ENCODE results near the gene RD3L. TPM values are rescaled to one million over a fixed set of nuclear protein-coding genes. Genes with fewer than 3 reads are reported as not detected.
"Not testable (repeated sequence)": the region's sequence is repeated elsewhere in the genome, so short reads cannot be mapped to it uniquely, and the experiment has no call there.

RD3L gene
- polyA plus RNA-seq, 3 donors: not detected

DNA sequence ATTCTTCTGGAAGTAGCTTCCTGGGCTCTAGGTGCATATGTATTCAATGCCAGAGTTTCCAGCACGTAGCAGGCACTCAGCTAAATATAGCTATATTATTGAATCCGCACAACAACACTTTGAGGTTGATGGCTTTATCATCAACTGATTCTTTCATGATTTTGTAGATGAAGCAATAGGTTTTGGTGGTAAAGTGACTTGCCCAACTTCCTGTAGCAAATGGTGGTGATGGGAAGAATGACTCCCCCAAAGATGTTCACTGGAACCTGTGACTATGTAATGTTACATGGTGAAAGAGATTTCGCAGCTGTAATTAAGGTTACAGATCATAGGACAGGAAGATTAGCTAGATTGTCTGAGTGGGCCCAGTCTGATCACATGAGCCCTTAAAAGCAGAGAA lies 10.9 kb downstream of the RD3L start:
- no peak overlapping the region for H3K27ac ChIP-seq (ENCODE audit: low read depth, low read length)
- 54 to 85% (median 58%) methylated on average over 3 of the region's 3 CpGs for WGBS, 3 donors

GRCh38 chr14:103930051-103930604 lies 12.2 kb downstream of the RD3L start:
- 65 to 82% (median 71%) methylated on average over 14 of the region's 14 CpGs for WGBS, 3 donors
- H3K27ac ChIP-seq (ENCODE audit: low read depth, low read length): no peak overlapping the region

DNA sequence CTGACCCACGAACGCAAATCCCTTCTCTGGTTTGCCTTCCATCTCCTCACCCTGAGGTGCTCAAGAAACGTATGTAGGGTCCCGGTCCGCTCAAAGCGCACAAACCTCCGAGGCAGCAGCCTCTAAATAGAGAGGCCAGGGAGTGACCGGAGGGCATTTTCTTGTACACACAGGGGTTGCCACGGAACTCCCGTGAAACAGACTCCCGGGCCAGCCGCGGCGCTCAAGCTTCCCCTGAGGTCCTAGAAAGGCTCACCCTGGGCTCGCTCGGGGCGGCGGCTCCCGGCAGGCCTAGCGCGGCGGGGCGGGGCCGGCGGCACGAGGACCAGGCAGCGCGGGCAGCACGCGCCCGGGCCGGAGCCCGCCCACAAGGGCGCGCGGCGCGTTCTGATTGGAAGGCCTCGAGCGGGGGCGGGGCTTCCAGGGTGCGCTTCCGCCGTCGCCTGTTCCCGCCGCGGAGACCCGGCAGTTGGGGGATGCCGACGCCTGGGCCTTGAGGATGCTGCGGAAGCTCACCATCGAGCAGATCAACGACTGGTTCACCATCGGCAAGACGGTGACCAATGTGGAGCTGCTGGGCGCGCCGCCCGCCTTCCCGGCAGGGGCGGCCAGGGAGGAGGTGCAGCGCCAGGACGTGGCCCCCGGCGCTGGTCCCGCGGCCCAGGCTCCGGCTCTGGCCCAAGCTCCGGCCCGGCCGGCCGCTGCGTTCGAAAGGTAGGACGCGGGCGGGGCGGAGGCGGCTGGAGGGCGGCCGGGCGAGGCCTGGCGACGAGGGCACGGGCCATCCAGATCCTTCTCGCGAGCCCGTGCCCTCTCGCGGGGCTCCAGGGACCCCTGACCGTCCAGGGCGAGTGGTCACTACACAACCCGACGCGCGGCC lies 14.1 kb downstream of the RD3L start, which contains the start of gene TDRD9:
TDRD9 (plus strand) TSS at position 446 of the 880 bp plus-strand sequence; CDS start at position 500, 54 bp downstream.
- WGBS, 3 donors: 59 to 73% (median 67%) methylated on average over 77 to 97 of the region's 97 CpGs

DNA sequence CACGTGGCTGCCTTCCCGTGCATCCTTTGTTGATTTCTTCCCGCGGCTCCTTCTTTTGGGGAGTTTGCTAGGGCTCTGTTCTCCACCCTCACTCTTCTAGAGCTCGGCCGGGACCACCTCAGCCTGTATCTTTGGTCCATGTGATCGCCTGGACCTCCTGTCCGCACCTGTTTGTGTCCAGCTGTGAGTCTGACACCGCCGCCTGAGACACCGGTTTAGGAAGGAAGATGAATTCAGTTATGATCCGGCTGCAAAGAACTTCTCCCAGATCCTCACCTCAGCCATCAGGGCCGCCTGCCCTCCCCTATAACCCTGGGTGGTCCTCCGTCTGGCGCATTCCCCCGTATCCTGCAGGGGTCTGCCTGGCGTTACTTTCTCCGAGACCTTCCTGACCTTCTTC lies 14.8 kb downstream of the RD3L start:
- H3K27ac ChIP-seq (ENCODE audit: low read depth, low read length): no peak overlapping the region
- 82 to 94% (median 92%) methylated on average over 18 of the region's 18 CpGs for WGBS, 3 donors

More for the DNA sequence above, 14.1 kb downstream of the RD3L start, which contains the start of gene TDRD9:
- no peak within 1 kb of the TSS for H3K27ac ChIP-seq (ENCODE audit: low read depth, low read length)

DNA sequence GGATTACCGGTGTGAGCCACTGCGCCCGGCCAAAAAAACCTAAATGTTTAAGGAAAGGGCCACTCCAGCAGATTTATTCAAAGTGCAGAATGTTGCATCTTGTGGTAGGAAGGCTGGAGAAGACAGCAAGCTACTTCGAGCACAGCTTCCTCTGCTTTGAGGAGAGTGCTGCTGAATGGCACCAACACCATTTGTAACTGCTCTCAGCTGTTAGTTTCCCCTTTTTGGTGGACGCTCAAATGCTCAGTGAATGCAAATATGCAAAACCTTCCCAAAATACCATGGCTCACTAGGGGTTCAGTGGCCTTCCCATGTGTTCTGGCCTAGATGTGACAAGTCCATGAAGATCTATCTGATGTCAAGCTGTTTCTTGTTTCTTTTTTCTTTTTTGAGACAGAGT lies 17.0 kb downstream of the RD3L start:
- WGBS, 3 donors: 64 to 84% (median 68%) methylated on average over 5 of the region's 5 CpGs

GRCh38 chr14:103923863-103924262 lies 18.5 kb downstream of the RD3L start:
- H3K27ac ChIP-seq (ENCODE audit: low read depth, low read length): no peak overlapping the region
- WGBS, 3 donors: 4 to 17% (median 5%) methylated on average over 6 of the region's 6 CpGs

More for the DNA sequence above, 17.0 kb downstream of the RD3L start:
- no peak overlapping the region for H3K27ac ChIP-seq (ENCODE audit: low read depth, low read length)

- WGBS, 3 donors: 63 to 70% (median 63%) methylated on average over 12 of the region's 12 CpGs
Measured at GRCh38 chr14:103921855-103922200, 20.5 kb downstream of the RD3L start.

DNA sequence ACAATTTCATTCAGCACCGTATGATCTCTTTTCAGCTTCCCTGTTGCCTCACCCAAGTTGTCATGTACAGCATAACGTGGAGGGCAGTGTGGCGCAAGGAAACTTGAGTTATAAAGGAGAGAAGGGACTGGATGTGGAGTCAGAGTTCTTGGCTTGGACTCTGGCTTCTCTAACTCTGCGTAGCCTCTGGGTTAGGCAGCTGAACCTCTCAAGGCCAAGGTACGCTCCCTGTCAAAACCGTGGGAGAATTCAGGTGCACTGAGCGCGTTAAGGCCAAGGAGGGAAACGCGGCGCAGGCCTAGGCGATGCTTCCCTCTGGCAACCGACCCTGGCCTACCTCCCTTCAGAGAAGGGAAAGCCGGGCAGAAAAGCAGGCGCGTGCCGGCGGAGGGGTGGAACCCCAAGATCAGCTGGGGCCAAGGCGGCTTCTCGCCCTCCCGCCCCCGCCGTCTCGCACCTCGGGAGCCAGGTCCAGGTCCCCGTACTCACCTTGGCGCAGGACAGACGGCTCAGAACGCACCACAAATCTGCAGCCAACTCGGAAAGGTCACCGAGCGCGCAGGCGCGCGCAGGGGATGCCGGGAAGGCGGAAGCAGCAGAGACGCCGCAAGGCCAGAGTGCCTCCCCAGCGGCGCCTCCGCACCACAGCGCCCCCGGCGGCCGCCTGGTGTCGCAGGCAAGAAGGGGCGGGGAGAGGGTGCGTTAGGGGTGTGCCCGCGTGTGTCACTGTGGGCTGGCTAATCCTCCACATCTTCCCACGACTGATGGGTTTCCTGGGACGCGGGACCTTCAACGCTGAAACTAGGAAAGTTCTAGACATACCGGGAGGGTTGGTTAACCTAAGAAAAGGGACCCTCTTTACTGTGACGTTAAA lies 21.1 kb downstream of the RD3L start:
- no peak overlapping the region for H3K27ac ChIP-seq (ENCODE audit: low read depth, low read length)
- 0 to 2% (median 1%) methylated on average over 55 to 58 of the region's 58 CpGs for WGBS, 3 donors

More at GRCh38 chr14:103921855-103922200, 20.5 kb downstream of the RD3L start:
- not testable (repeated sequence) for H3K27ac ChIP-seq (ENCODE audit: low read depth, low read length)

DNA sequence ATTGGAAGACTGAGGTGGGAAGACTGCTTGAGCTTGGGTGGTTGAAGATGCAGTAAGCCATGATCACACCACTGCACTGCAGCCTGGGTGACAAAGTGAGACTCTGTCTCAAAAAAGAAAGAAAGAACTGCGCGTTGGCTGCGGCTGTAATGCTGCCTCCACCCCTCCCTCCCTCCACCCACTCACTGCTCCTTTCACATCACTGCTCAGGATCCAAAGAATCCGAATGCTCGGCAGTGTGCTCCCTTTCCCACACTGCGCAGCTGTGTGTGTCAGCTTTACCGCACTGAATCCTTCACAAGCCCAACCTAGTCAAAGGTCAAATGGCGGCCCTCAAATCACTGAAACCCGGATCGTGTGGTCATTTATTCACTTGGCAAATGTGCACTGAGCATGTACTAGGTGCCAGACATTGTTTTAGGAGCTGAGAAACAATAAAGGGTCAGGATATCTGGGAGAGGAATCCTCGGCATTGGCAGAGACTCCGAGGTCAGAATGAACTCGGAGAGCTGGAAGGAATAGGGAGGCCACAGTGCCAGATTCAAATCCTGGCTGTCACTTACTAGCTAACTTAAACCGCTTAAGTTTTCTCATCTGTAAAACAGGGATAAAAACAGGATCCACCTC lies 25.6 kb downstream of the RD3L start:
- 63 to 72% (median 67%) methylated on average over 14 of the region's 14 CpGs for WGBS, 3 donors
- H3K27ac ChIP-seq (ENCODE audit: low read depth, low read length): no peak overlapping the region

GRCh38 chr14:103915616-103916015 lies 26.7 kb downstream of the RD3L start:
- H3K27ac ChIP-seq (ENCODE audit: low read depth, low read length): no peak overlapping the region
- 91 to 96% (median 91%) methylated on average over 6 of the region's 6 CpGs for WGBS, 3 donors

- 79 to 85% (median 81%) methylated on average over 6 of the region's 6 CpGs for WGBS, 3 donors
- no peak overlapping the region for H3K27ac ChIP-seq (ENCODE audit: low read depth, low read length)
Measured at GRCh38 chr14:103910984-103911383, 31.3 kb downstream of the RD3L start.

DNA sequence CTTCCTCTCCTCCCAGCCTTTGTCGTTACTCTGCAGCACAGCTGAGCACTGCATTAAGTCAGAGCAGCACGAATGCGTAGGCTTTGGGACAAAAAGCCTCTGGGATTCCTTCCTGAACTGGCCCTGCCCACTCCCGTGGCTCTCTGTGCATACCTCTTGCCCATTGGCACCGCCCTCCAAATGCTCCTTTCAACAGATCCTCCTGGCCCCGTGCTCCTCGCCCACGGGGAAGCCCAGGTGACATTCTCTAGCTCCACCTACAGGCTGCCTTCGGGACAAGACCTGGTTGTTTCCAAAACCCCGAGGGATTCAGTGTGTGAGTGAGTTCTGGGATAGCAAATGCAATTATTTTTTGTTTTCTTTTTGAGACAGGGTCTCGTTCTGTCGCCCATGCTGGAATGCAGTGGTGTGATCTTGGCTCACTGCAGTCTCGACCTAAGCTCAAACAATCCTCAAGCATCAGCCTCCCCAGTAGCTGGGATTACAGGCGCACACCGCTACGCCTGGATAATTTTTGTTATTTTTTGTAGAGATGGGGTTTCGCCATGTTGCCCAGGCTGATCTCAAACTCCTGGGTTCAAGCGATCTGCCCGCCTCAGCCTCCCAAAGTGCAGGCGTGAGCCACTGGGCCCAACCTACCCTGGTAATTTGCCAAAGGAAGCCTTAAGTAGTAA lies 31.9 kb downstream of the RD3L start:
- 24 to 27% (median 27%) methylated on average over 20 of the region's 20 CpGs for WGBS, 3 donors
- H3K27ac ChIP-seq (ENCODE audit: low read depth, low read length): no peak overlapping the region

DNA sequence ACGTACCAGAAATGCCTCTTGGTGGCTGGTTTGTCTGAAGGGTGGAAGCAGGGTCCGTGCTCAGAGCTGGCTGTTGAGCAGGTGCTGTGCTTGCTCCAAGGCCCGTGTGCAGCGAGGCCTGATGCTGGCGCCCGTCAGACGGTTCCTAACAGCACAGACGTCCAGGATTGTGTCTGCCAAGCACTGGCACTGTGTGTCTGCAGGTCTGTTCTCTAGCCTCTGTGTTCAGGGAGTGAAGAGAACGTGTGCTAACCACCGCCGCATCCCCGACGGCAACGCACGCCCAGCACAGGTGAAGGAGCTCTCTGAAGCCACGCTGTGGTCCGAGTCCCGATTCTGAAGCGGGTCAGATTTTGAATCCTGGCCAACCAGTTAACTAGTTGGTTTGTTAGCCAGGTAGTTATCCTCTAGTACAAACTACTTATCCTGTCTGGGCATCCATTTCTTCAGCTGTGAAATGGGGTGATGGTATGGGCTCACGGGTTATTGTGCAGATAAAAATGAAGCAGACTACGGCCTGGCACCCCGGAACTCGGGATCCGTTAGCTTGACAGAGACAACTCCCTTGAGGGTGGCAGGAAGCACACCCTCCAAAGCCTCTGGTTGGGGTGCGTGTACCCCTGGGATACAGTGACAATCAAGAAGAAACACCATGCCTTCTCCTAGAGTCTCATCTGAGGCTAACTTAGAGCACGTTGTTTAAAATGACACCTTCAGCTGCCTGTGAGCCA lies 32.6 kb downstream of the RD3L start:
- 80 to 83% (median 81%) methylated on average over 26 of the region's 26 CpGs for WGBS, 3 donors
- H3K27ac ChIP-seq (ENCODE audit: low read depth, low read length): no peak overlapping the region

DNA sequence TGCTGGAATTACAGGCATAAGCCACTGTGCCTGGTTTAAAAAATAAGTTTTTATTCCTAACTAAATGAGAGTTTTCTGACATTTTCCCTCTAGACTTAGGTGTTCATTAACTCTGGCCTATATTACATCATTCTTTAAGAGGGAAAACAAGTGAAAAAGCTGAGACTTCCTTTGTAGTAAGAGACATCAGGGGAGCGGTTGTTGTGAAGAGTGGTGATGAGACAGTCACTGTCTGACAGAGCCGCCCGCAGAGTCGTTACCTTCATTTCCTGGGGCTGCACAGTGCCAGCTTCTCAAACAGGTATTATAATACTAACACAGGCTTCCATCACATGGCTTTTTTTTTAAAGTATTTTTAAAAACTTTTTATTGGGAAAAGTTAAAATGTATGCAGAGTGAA lies 33.7 kb downstream of the RD3L start:
- 86 to 95% (median 91%) methylated on average over 4 of the region's 4 CpGs for WGBS, 3 donors
- H3K27ac ChIP-seq (ENCODE audit: low read depth, low read length): no peak overlapping the region

DNA sequence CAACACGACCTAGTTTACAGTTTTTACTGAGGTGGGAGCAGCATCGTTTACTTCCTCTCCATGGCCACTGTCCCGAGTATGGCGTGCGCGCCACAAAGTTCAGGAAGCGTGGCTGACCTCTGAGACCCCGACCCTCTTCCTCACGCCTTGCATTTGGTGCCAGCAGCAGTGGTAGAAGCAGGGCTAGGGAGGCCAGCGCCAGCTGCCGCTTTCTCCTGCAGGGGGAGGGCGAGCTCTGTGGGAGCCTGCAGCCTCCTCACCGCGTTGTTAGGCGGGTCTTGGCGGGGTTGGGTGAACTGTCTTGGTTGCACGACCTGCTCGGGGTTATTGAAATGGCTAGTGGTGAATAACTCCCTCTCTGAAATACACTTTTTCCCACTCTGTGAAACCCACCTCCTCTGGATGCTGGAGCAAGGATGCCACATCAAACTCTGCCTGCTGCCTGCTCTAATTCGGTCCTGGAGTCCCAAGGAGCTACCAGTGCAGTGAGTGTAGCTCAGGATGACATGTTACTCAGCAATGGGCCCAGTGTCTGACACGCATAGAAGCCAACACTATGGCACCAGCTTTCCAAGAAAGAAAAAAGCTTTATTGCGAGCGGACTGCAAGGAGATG lies 36.4 kb downstream of the RD3L start:
- WGBS, 3 donors: 32 to 62% (median 41%) methylated on average over 22 of the region's 22 CpGs
- no peak overlapping the region for H3K27ac ChIP-seq (ENCODE audit: low read depth, low read length)

- no peak overlapping the region for H3K27ac ChIP-seq (ENCODE audit: low read depth, low read length)
- 90 to 94% (median 93%) methylated on average over 2 of the region's 2 CpGs for WGBS, 3 donors
Measured at GRCh38 chr14:103904493-103905107, 37.7 kb downstream of the RD3L start.
